Measurements from ENCODE around the gene UBAC1. TPM values are rescaled to one million over a fixed set of nuclear protein-coding genes. Genes with fewer than 3 reads are reported as not detected.

The UBAC1 gene
- total RNA-seq, 2 donors from 2014 or later, result 47.9 to 48.4 TPM

- WGBS, 2 experiments (ENCODE audit: insufficient coverage in 1 of 2, insufficient read length in 1 of 2), result 90 to 96% methylated on average over 15 to 21 of the region's 21 CpGs
- Histone ChIP-seq H3K36me3 (ENCODE audit: control insufficient read depth, insufficient read depth, low read length) (no peaks in the 10 kb centered on the region), H3K27ac (ENCODE audit: low read depth, low read length) (no peak overlapping the region), H3K4me3 (ENCODE audit: low read length) (no peak overlapping the region), H3K27me3 (ENCODE audit: control insufficient read depth, insufficient read depth, low read length, poor library complexity, severe bottlenecking) (no peaks in the 10 kb centered on the region), H3K4me1 (ENCODE audit: control insufficient read depth, insufficient read depth, low read length) (no peaks in the 10 kb centered on the region), H3K9ac (ENCODE audit: extremely low read depth, low read length, poor library complexity, severe bottlenecking) (no peak overlapping the region), H3K9me3 (ENCODE audit: control insufficient read depth, low read length) (no peaks in the 10 kb centered on the region)
- H3K9me3 Mint-ChIP-seq, result no peaks in the 10 kb centered on the region
- H3K4me1 Mint-ChIP-seq, result peaks cover 4% of the 10 kb centered on the region
- no peak for TF ChIP-seq CTCF (conservative IDR thresholded peaks at IDR 0.05)
- no peaks in the 10 kb centered on the region for H3K36me3 Mint-ChIP-seq (ENCODE audit: low read depth)
- H3K4me3 Mint-ChIP-seq, result no peak overlapping the region
- H3K27ac Mint-ChIP-seq, result no peak overlapping the region
- H3K27me3 Mint-ChIP-seq (ENCODE audit: insufficient read depth), result no peaks in the 10 kb centered on the region
- no peak for DNase-seq
These were observed 24.7 kb upstream of the UBAC1 start for GRCh38 chr9:135985889-135986288.

- H3K27ac ChIP-seq (ENCODE audit: low read depth, low read length), result no peak overlapping the region
- no peaks in the 10 kb centered on the region for H3K27me3 Mint-ChIP-seq (ENCODE audit: insufficient read depth)
- H3K9me3 ChIP-seq (ENCODE audit: control insufficient read depth, low read length), result no peaks in the 10 kb centered on the region
- H3K27me3 ChIP-seq (ENCODE audit: control insufficient read depth, insufficient read depth, low read length, poor library complexity, severe bottlenecking), result no peaks in the 10 kb centered on the region
- no peak for DNase-seq
- 95 to 96% methylated on average over 11 to 14 of the region's 14 CpGs for WGBS, 2 experiments (ENCODE audit: insufficient coverage in 1 of 2, insufficient read length in 1 of 2)
- no peak overlapping the region for H3K9ac ChIP-seq (ENCODE audit: extremely low read depth, low read length, poor library complexity, severe bottlenecking)
- H3K27ac Mint-ChIP-seq, result no peak overlapping the region
- no peaks in the 10 kb centered on the region for H3K36me3 Mint-ChIP-seq (ENCODE audit: low read depth)
- H3K4me1 ChIP-seq (ENCODE audit: control insufficient read depth, insufficient read depth, low read length), result no peaks in the 10 kb centered on the region
- TF ChIP-seq CTCF (conservative IDR thresholded peaks at IDR 0.05), result no peak
- no peaks in the 10 kb centered on the region for H3K9me3 Mint-ChIP-seq
- peaks cover 4% of the 10 kb centered on the region for H3K4me1 Mint-ChIP-seq
- H3K36me3 ChIP-seq (ENCODE audit: control insufficient read depth, insufficient read depth, low read length), result no peaks in the 10 kb centered on the region
- no peak overlapping the region for H3K4me3 Mint-ChIP-seq
- no peak overlapping the region for H3K4me3 ChIP-seq (ENCODE audit: low read length)
These were observed 24.2 kb upstream of the UBAC1 start for GRCh38 chr9:135985459-135985774.

GRCh38 chr9:135984072-135984710, 23.0 kb upstream of the UBAC1 start:
- Mint-ChIP-seq H3K36me3 (ENCODE audit: low read depth) (no peaks in the 10 kb centered on the region), H3K27ac (no peak overlapping the region), H3K9me3 (no peaks in the 10 kb centered on the region), H3K27me3 (ENCODE audit: insufficient read depth) (no peaks in the 10 kb centered on the region), H3K4me3 (no peak overlapping the region), H3K4me1 (peaks cover 4% of the 10 kb centered on the region)
- no peaks in the 10 kb centered on the region for H3K4me1 ChIP-seq (ENCODE audit: control insufficient read depth, insufficient read depth, low read length)
- 87 to 96% methylated on average over 10 to 21 of the region's 22 CpGs for WGBS, 2 experiments (ENCODE audit: insufficient coverage in 1 of 2, insufficient read length in 1 of 2)
- H3K27ac ChIP-seq (ENCODE audit: low read depth, low read length), result no peak overlapping the region
- H3K27me3 ChIP-seq (ENCODE audit: control insufficient read depth, insufficient read depth, low read length, poor library complexity, severe bottlenecking), result no peaks in the 10 kb centered on the region
- H3K4me3 ChIP-seq (ENCODE audit: low read length), result no peak overlapping the region
- no peak for TF ChIP-seq CTCF (conservative IDR thresholded peaks at IDR 0.05)
- no peaks in the 10 kb centered on the region for H3K36me3 ChIP-seq (ENCODE audit: control insufficient read depth, insufficient read depth, low read length)
- no peak for DNase-seq
- no peak overlapping the region for H3K9ac ChIP-seq (ENCODE audit: extremely low read depth, low read length, poor library complexity, severe bottlenecking)
- H3K9me3 ChIP-seq (ENCODE audit: control insufficient read depth, low read length), result no peaks in the 10 kb centered on the region

All from endodermal cell (in vitro differentiated cells).